ENCODE data around the gene DRG2. TPM values are rescaled to one million over a fixed set of nuclear protein-coding genes. Genes with fewer than 3 reads are reported as not detected.
A peak's percentile ranks its signal among the peaks of the same experiment; 100 is the strongest.

Gene DRG2
- total RNA-seq, 2 donors from 2014 or later = 18.2 to 27.7 TPM

DNA sequence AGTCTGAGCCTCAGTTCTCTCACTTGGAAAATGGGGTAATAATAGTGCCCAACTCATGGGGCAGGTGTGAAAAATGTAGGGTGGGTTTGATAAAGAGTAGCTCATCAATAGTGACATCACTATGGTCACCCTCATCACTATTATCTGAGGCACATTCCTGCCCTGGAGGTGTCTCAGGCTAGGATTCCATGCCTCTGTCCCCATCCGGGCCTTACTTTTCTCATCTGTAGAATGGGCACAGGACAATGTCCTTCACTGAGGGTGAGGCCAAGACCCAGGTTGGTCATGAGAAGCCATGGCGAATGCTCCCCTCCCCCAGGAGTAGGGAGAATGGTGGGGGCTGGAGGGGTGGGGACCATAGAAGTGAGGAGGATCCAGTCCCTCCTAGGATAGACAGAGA lies 51.3 kb downstream of the DRG2 start:
- Histone ChIP-seq H3K27ac (no peak overlapping the region), H3K4me1 (peaks cover 0 to 4% of the 10 kb centered on the region in 2 donors), H3K27me3 (no peaks in the 10 kb centered on the region), H3K36me3 (no peaks in the 10 kb centered on the region), H3K9me3 (no peaks in the 10 kb centered on the region), H3K4me3 (no peak overlapping the region)
- no peak for DNase-seq (ENCODE audit: low spot score)
- TF ChIP-seq, protein P1, sequence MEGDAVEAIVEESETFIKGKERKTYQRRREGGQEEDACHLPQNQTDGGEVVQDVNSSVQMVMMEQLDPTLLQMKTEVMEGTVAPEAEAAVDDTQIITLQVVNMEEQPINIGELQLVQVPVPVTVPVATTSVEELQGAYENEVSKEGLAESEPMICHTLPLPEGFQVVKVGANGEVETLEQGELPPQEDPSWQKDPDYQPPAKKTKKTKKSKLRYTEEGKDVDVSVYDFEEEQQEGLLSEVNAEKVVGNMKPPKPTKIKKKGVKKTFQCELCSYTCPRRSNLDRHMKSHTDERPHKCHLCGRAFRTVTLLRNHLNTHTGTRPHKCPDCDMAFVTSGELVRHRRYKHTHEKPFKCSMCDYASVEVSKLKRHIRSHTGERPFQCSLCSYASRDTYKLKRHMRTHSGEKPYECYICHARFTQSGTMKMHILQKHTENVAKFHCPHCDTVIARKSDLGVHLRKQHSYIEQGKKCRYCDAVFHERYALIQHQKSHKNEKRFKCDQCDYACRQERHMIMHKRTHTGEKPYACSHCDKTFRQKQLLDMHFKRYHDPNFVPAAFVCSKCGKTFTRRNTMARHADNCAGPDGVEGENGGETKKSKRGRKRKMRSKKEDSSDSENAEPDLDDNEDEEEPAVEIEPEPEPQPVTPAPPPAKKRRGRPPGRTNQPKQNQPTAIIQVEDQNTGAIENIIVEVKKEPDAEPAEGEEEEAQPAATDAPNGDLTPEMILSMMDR (IDR thresholded peaks at IDR 0.05) = no peak

DNA sequence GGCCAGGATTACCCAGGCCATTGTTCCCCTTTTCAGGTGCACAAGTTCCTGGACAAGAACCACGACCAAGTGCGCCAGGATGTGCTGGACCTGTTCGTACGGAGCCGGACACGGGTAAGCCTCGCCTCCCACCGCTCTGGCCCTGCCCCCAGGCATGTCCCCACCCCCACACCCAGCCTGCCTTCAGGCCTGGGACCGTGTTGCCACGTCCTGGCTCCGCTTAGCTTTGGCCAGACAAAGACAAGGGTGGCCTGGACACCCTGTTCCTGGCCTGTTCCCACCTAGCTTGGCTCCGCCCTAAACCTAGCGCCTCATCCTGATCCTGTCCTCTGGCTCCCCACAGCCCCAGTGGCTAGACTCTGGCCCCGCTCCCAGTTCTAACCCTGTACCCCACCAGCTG lies 51.8 kb downstream of the DRG2 start:
- no peaks in the 10 kb centered on the region for H3K36me3 ChIP-seq
- no peaks in the 10 kb centered on the region for H3K9me3 ChIP-seq
- TF ChIP-seq, protein P1 (IDR thresholded peaks at IDR 0.05) = no peak
- H3K27me3 ChIP-seq = no peaks in the 10 kb centered on the region
- no peak overlapping the region for H3K4me3 ChIP-seq
- H3K27ac ChIP-seq = no peak overlapping the region
- peaks cover 0 to 4% of the 10 kb centered on the region in 2 donors for H3K4me1 ChIP-seq
- DNase-seq (ENCODE audit: low spot score) = no peak

DNA sequence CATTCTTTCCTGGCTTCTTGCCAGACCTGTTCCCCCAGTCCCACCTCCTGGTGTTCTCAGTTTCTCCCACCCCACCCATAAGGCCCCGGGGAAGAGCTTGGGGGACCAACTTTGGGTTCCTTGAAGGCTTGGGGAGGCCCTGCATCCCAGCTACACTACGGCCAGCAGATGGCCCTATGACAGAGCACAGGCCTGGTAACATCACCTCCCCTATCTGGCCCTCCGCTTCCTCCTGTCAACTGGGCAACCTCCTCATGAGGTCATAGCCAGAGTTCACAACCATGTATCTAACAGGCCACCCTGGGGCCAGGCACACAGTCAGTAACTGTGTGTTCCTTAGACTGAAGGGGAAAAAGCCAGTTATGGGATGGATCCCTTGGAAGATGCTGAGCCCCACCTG lies 52.2 kb downstream of the DRG2 start:
- no peak for DNase-seq (ENCODE audit: low spot score)
- TF ChIP-seq, protein P1 (IDR thresholded peaks at IDR 0.05) = no peak
- Histone ChIP-seq H3K4me1 (peaks cover 0 to 4% of the 10 kb centered on the region in 2 donors), H3K27ac (no peak overlapping the region), H3K9me3 (no peaks in the 10 kb centered on the region), H3K27me3 (no peaks in the 10 kb centered on the region), H3K4me3 (no peak overlapping the region), H3K36me3 (no peaks in the 10 kb centered on the region)

DNA sequence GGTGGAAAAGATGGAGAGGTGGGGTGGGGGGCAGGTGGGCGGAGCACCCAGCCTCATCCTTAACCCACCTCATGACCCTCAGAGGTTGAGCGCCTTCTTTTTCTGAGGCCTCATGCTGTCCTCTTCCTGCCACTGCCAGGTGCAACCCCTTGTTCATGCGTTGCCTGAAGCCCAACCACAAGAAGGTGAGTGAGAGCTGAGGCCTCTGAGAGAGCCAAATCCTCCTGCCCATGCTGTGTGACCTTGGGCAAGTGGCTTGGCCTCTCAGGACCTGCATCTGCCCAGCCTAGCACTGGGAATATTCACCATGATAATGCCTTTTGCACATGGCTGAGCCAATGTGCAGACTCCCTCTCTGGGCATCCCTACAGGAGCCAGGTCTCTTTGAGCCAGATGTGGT lies 52.9 kb downstream of the DRG2 start:
- Histone ChIP-seq H3K4me1 (peaks cover 0 to 4% of the 10 kb centered on the region in 2 donors), H3K27me3 (no peaks in the 10 kb centered on the region), H3K9me3 (no peaks in the 10 kb centered on the region), H3K4me3 (no peak overlapping the region), H3K36me3 (no peaks in the 10 kb centered on the region), H3K27ac (no peak overlapping the region)
- no peak for DNase-seq (ENCODE audit: low spot score)
- TF ChIP-seq, protein P1 (IDR thresholded peaks at IDR 0.05) = no peak

DNA sequence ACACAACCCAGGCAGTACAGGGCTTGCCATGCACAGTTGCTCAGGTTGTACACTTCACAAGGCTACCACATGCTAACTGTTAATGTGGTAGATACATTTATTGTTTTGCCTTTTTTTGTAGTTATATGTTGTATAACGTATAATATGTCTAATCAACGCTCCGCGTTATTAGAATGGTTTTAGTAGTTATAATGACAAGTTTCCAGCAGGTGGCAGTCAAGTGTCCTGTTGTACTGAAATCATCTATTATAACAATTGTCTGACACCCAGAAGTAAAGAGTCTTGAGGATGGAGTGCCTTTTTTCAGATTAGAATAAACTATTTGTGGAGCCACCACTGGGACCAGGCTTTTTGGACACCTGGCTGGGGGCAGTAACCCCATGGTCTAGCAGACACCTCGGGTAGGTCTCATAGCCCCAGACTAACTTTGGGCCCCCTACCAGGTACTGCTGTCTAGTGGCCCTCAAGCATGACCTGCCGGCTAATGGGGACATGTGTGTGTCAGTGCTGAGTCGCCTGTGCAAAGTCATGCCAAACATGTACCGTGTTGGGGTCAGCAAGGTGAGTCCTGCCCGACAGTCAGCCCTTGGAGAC lies 53.6 kb downstream of the DRG2 start:
- DNase-seq (ENCODE audit: low spot score) = no peak
- H3K4me1 ChIP-seq = peaks cover 0 to 4% of the 10 kb centered on the region in 2 donors
- no peak overlapping the region for H3K27ac ChIP-seq
- TF ChIP-seq, protein P1 (IDR thresholded peaks at IDR 0.05) = peak; percentile 42 to 71
- no peak overlapping the region for H3K4me3 ChIP-seq
- H3K27me3 ChIP-seq = no peaks in the 10 kb centered on the region
- H3K9me3 ChIP-seq = no peaks in the 10 kb centered on the region
- no peaks in the 10 kb centered on the region for H3K36me3 ChIP-seq

DNA sequence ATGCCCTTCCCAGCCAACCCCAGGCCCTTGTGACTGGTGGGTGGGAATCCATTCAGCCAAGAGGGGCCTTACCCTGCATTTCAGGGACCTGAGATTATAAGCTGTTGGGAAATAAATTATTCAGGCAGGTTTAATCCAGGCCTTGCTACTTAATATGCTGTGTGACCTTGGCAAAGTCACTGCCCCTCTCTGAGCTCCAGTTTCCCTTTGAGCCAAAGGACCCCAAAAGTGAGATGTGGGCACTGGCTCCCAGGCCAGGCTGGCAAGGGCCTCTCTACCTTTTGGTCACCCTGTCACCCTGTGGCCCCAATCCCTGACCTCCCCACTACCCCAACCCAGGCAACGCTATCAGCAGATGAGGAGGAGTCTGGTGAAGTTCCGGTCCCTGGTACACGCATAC lies 54.7 kb downstream of the DRG2 start:
- H3K4me1 ChIP-seq = peaks cover 0 to 4% of the 10 kb centered on the region in 2 donors
- no peak for DNase-seq (ENCODE audit: low spot score)
- TF ChIP-seq, protein P1 (IDR thresholded peaks at IDR 0.05) = no peak
- no peaks in the 10 kb centered on the region for H3K36me3 ChIP-seq
- no peaks in the 10 kb centered on the region for H3K27me3 ChIP-seq
- no peak overlapping the region for H3K4me3 ChIP-seq
- H3K9me3 ChIP-seq = no peaks in the 10 kb centered on the region
- H3K27ac ChIP-seq = no peak overlapping the region
